B cell (primary cell): ENCODE data around the gene FAM107B. TPM values are rescaled to one million over a fixed set of nuclear protein-coding genes. Genes with fewer than 3 reads are reported as not detected.

Source experiments
- ATAC-seq: fragments of 200-7000 bp; cut with Tn5 transposase; one replicate; pipeline ENCODE4 v1.10.0; 2021; ENCODE audit warnings: low read depth, mild to moderate bottlenecking, moderate number of reproducible peaks, moderate library complexity
- CTCF ChIA-PET: fragments of 350-600 bp; sonication (Branson Sonifier 250); formaldehyde crosslinking; loops from one replicate; lab custom pipeline; 2021; ENCODE audit warnings: antibody characterized with exemption, inconsistent platforms; lab: Charles Lee
- POLR2A ChIA-PET: fragments of 350-600 bp; sonication (Branson Sonifier 250); formaldehyde crosslinking; loops from one replicate; lab custom pipeline; 2021; ENCODE audit warnings: antibody characterized with exemption; lab: Charles Lee
- DNase-seq: peaks from one replicate; pipeline ENCODE4 v3.0.0; 2013
- H2AFZ ChIP-seq: 2 replicates; pipeline ENCODE4 v1.6.1; 2012; ENCODE audit warnings: mild to moderate bottlenecking, low read depth, low read length; ENCODE audit not compliant: insufficient read depth, poor library complexity, severe bottlenecking
- H3K27ac ChIP-seq, 2 donors: 1 replicate in 1 of 2; 2 replicates in 1 of 2; pipeline ENCODE4 v1.5.1; 2012 to 2013; ENCODE audit warnings: low read length in 2 of 2, mild to moderate bottlenecking in 2 of 2, moderate library complexity in 1 of 2
- H3K27me3 ChIP-seq, 4 experiments: fragments of 200-600 bp in 1 of 4; sonication (generic) in 1 of 4; replicated peaks in 1 of 4; 1 replicate in 2 of 4; 2 replicates in 2 of 4; pipeline versions ENCODE4 v1.6.1 to v1.7.0; 2013 to 2016; ENCODE audit warnings: low read length in 3 of 4, mild to moderate bottlenecking in 2 of 4, mixed read lengths in 1 of 4, moderate library complexity in 1 of 4; ENCODE audit not compliant: insufficient read depth in 4 of 4, control insufficient read depth in 3 of 4; ENCODE audit errors: control extremely low read depth in 1 of 4
- H3K36me3 ChIP-seq, 2 experiments: replicated peaks in 1 of 2; 1 replicate in 1 of 2; 2 replicates in 1 of 2; pipeline versions ENCODE4 v1.6.1 to v1.7.1; 2013; ENCODE audit warnings: low read length in 1 of 2; ENCODE audit not compliant: insufficient read depth in 2 of 2, control insufficient read depth in 1 of 2; ENCODE audit errors: control extremely low read depth in 1 of 2, extremely low read depth in 1 of 2
- H3K4me1 ChIP-seq, 2 donors: fragments of 200-600 bp in 1 of 2; sonication (generic) in 1 of 2; 1 replicate in 1 of 2; 2 replicates in 1 of 2; pipeline versions ENCODE4 v1.5.1 to v1.6.1; 2013 to 2017; ENCODE audit warnings: low read length in 2 of 2; ENCODE audit not compliant: control insufficient read depth in 2 of 2, insufficient read depth in 2 of 2
- H3K4me2 ChIP-seq: replicated peaks from 2 replicates; pipeline ENCODE3; 2012; ENCODE audit warnings: mild to moderate bottlenecking, low read depth, low read length; ENCODE audit not compliant: poor library complexity, severe bottlenecking
- H3K4me3 ChIP-seq, 5 experiments: fragments of 200-600 bp in 1 of 5; sonication (generic) in 1 of 5; 1 replicate in 3 of 5; 2 replicates in 2 of 5; pipeline versions ENCODE4 v1.5.1 to v1.7.0; 2011 to 2016; ENCODE audit warnings: low read length in 4 of 5, mild to moderate bottlenecking in 4 of 5, low read depth in 2 of 5, control low read depth in 1 of 5, moderate library complexity in 1 of 5; ENCODE audit not compliant: insufficient read depth in 1 of 5; ENCODE audit errors: control extremely low read depth in 1 of 5, extremely low read depth in 1 of 5
- H3K79me2 ChIP-seq: fragments of 200-600 bp; sonication (generic); one replicate; pipeline ENCODE4 v1.6.0; 2016; ENCODE audit warnings: low read length; ENCODE audit not compliant: control insufficient read depth, insufficient read depth
- H3K9ac ChIP-seq: fragments of 200-600 bp; sonication (generic); 2 replicates; pipeline ENCODE4 v1.6.1; 2017; ENCODE audit warnings: mild to moderate bottlenecking, low read length, moderate library complexity
- H3K9me3 ChIP-seq, 3 donors: one replicate each; pipeline versions ENCODE4 v1.6.1 to v1.7.1; 2013; ENCODE audit warnings: low read length in 2 of 3; ENCODE audit not compliant: control insufficient read depth in 2 of 3, insufficient read depth in 1 of 3; ENCODE audit errors: control extremely low read depth in 1 of 3
- H4K20me1 ChIP-seq: 2 replicates; pipeline ENCODE4 v1.6.0; 2012; ENCODE audit warnings: mild to moderate bottlenecking, low read length; ENCODE audit not compliant: insufficient read depth, control insufficient read depth, poor library complexity, severe bottlenecking
- H3K27ac Mint-ChIP-seq: one replicate; pipeline ENCODE4 v1.8.0; 2021; ENCODE audit warnings: mixed read lengths
- H3K27me3 Mint-ChIP-seq: one replicate; pipeline ENCODE4 v1.8.0; 2021; ENCODE audit warnings: mixed read lengths
- H3K4me1 Mint-ChIP-seq: one replicate; pipeline ENCODE4 v1.8.0; 2021; ENCODE audit warnings: mixed read lengths
- H3K4me3 Mint-ChIP-seq: one replicate; pipeline ENCODE4 v1.8.0; 2021; ENCODE audit warnings: mixed read lengths
- H3K9me3 Mint-ChIP-seq: one replicate; pipeline ENCODE4 v1.8.0; 2022; ENCODE audit warnings: mixed read lengths; ENCODE audit not compliant: insufficient read depth
- CTCF ChIP-seq: fragments of 200-600 bp; IDR thresholded peaks from one replicate; pipeline ENCODE4 v1.8.0; 2022; ENCODE audit warnings: antibody characterized with exemption, mild to moderate bottlenecking
- EZH2 ChIP-seq: IDR thresholded peaks from 2 replicates; pipeline ENCODE4 v1.6.1; 2012; ENCODE audit warnings: borderline replicate concordance, low read depth, mild to moderate bottlenecking, moderate library complexity, low read length; ENCODE audit not compliant: insufficient read depth, poor library complexity, severe bottlenecking
- WGBS: methylation state at CpG from one replicate; pipeline ENCODE4 v1.1.5; 2013; ENCODE audit warnings: missing lambda C conversion rate; ENCODE audit not compliant: insufficient coverage; 5-methylcytosine and 5-hydroxymethylcytosine counted together
- intact Hi-C: fragments of 100-400 bp; cut with micrococcal nuclease; formaldehyde crosslinking; loops from one replicate; pipeline ENCODE4 v1.10.0; 2022
- polyA plus RNA-seq: library from polyadenylated mRNA; depleted of rRNA; stranded (reverse); fragments of >200 nt; gene quantifications from 2 replicates; pipeline ENCODE4 v1.2.3, GENCODE V29; 2012
- total RNA-seq, 2 donors: library from RNA; stranded (reverse); fragments of 120-200 nt in 1 of 2; gene quantifications; 1 replicate in 1 of 2; 2 replicates in 1 of 2; pipeline versions ENCODE4 v1.2.3 to v1.2.4, GENCODE V29; 2013 to 2022

Gene FAM107B
- total and polyA plus RNA-seq, 2 donors (not counting 1 experiment from before 2014, with no cell fraction given): 31.9 to 318 TPM

GRCh38 chr10:14671386-14671831 is 103.3 kb downstream of the FAM107B start:
- no peaks in the 10 kb centered on the region for H4K20me1 ChIP-seq
- POLR2A ChIA-PET: interaction anchor here (0.5 to 0.7 kb wide), 2 partner anchors 17 to 22 kb away, joined by 3 to 8 read pairs; no protein-coding TSS in a partner anchor
- H3K9me3 Mint-ChIP-seq: peaks cover 2% of the 10 kb centered on the region

More at GRCh38 chr10:14671386-14671831, 103.3 kb downstream of the FAM107B start:
- Mint-ChIP-seq H3K27ac (no peak overlapping the region), H3K4me1 (peaks cover 27% of the 10 kb centered on the region), H3K27me3 (no peaks in the 10 kb centered on the region), H3K4me3 (no peak overlapping the region)
- TF ChIP-seq EZH2: no peak
- TF ChIP-seq CTCF: no peak
- H3K4me1 ChIP-seq: peaks cover 16 to 18% of the 10 kb centered on the region in 2 donors
- CTCF ChIA-PET: no interaction called here
- no peak overlapping the region for H3K4me3 ChIP-seq
- no peak for ATAC-seq
- H3K27me3 ChIP-seq: no peaks in the 10 kb centered on the region
- no peak overlapping the region for H2AFZ ChIP-seq
- DNase-seq: no peak
- WGBS: 100% methylated on average over 3 of the region's 6 CpGs
- H3K9me3 ChIP-seq: peaks cover 1 to 6% (median 3%) of the 10 kb centered on the region in 3 donors
- intact Hi-C loops: loop anchor here (5.0 kb wide), 1 partner anchor 131 kb away; no protein-coding TSS in a partner anchor
- H3K36me3 ChIP-seq: no peaks in the 10 kb centered on the region
- no peak overlapping the region for H3K9ac ChIP-seq
- H3K79me2 ChIP-seq: no peaks in the 10 kb centered on the region
- H3K4me2 ChIP-seq: no peak overlapping the region
- no peak overlapping the region for H3K27ac ChIP-seq
